HTERT RPE-1 (cell line): Measurements from ENCODE around the gene NGEF.

Experiments
- in situ Hi-C: fragments of 300-500 bp; cut with MboI; formaldehyde crosslinking; loops from 4 replicates; pipeline ENCODE4 v1.14.3; 2020; ENCODE audit warnings: low sequenced_read_pairs

The NGEF gene

DNA sequence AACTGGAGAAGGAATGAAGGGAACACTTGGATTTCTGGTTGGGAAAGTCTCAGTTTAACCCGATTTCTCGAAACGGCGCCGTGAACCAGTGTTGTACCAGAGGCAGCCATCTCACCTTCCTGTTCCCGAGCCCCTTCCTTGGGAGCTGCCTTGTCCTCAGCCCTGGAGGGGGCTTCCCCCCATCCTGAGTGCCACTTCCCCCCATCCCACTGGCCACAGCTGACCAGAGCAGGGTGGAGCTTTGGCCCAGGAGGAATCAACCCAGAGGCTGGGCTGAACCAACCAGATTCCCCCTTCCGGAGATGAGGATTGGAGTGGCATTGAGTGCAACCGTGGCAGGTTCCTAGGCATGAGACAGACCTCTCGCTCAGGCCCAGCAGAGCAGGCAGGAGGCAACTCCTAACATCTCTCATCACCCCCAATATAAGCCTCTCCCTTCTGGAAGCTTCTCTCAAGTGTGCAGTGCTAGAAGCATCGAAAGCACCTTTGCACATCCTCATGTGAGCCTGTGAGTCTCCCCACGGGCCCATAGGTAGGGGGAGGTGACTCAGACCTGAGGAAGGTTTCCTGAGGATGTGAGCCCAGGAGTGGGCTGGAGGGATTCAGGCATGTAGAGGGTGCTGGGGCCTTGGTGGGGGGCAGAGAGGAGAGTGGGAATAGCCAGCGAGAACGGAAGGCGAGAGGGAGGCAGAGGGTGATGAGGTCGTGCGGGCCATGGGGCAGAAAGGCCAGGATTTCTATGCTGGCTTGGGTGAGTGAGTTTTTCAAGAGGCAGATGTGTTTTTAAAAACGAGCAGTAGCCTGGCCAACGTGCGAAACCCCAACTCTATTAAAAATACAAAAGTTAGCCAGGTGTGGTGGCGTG lies 11.9 kb downstream of the NGEF start:
- in situ Hi-C loops = no loop called here

DNA sequence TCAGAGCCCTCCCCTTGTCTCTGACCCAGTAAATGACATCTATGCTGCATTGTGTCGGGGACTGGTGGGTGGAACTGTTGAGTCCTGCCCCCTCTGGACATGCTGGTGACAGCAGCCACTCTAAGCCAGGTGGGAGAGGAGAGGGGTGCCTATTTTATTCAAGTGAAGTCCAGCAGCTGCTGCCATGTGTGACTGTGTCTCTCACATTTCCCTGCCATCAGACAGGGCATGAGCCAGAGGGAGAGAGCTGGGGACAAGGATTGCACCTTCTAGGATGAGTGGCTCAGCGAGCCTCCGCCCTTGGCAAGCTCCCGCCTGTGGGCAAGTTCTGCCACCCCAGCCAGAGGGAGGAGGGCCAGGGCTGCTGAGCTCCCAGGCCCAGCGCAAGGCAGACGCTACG lies 13.7 kb downstream of the NGEF start:
- in situ Hi-C loops = no loop called here

- in situ Hi-C loops = no loop called here
Observed at GRCh38 chr2:232998666-232998985, 14.4 kb downstream of the NGEF start.

- in situ Hi-C loops = no loop called here
Observed at GRCh38 chr2:232997749-232998665, 15.0 kb downstream of the NGEF start.

- in situ Hi-C loops = no loop called here
Observed at GRCh38 chr2:232994446-232994845, 18.6 kb downstream of the NGEF start.

- in situ Hi-C loops = no loop called here
Observed at GRCh38 chr2:232993231-232993821, 19.7 kb downstream of the NGEF start.

DNA sequence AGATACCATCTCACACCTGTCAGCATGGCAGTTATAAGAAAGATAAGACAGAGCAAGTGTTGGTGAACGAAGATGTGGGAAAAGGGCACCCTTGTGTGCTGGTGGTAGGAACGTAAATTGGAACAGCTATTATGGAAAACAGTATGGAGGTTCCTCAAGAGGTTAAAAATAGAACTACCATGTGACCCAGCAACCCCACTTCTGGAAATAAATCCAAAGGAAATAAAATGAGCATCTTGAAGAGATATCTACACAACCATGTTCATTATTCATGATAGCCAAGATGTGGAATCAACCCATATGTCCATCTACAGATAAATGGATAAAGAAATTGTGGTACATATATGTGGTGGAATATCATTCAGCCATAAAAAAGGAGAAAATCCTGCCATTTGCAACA lies 26.9 kb downstream of the NGEF start:
- in situ Hi-C loops = no loop called here

- in situ Hi-C loops = no loop called here
Observed at GRCh38 chr2:232984451-232985207, 28.4 kb downstream of the NGEF start.

GRCh38 chr2:232983669-232984140 lies 29.4 kb downstream of the NGEF start:
- in situ Hi-C loops = no loop called here

- in situ Hi-C loops = no loop called here
Observed at GRCh38 chr2:232982926-232983668, 30.0 kb downstream of the NGEF start.

GRCh38 chr2:232981767-232982360 lies 31.2 kb downstream of the NGEF start:
- in situ Hi-C loops = no loop called here

- in situ Hi-C loops = no loop called here
Observed at GRCh38 chr2:232981356-232981755, 31.7 kb downstream of the NGEF start.

GRCh38 chr2:232980683-232981082 lies 32.4 kb downstream of the NGEF start:
- in situ Hi-C loops = no loop called here

- in situ Hi-C loops = no loop called here
Observed at GRCh38 chr2:232979871-232980461, 33.1 kb downstream of the NGEF start.

DNA sequence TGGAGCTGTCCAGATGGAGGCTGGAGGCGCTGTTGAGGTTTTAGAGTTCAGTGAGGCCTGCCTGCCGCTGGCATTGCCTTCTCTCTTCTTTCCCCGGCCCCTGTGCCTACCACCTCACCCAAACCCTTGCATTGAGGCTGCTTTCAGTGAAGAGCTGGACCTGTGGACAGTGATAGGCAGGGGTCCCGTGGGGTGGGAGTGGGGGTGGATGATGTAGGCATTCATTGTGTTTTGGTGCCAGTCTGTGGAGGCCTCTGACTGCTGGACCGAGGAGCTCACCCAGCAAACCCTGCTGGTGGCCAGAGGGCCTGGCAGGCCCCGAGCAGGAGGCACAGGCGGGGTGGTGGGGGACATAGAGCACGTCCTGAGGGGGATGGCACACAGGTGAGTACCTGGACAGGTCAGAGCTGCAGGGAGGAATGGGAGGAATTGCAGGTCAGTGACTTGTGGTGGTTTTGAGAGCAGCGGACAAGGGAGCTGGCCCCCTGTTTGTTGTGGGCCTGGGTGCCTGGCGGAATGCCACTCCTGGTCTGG lies 35.6 kb downstream of the NGEF start:
- in situ Hi-C loops = no loop called here

- in situ Hi-C loops = no loop called here
Observed at GRCh38 chr2:232976666-232977437, 36.2 kb downstream of the NGEF start.

GRCh38 chr2:232976176-232976575 lies 36.9 kb downstream of the NGEF start:
- in situ Hi-C loops = no loop called here

GRCh38 chr2:232974396-232974795 lies 38.7 kb downstream of the NGEF start:
- in situ Hi-C loops = no loop called here
